Left ventricle myocardium inferior (tissue), 1 donor: ENCODE data around the gene CRIP2. TPM values are rescaled to one million over a fixed set of nuclear protein-coding genes. Genes with fewer than 3 reads are reported as not detected.

Experiments used
- DNase-seq: peaks from one replicate; pipeline ENCODE4 v3.0.0-alpha.2; 2020
- H3K27ac ChIP-seq: fragments of 200-600 bp; replicated peaks from 2 replicates; pipeline ENCODE4 v1.8.0; 2021
- H3K27me3 ChIP-seq: fragments of 200-600 bp; 2 replicates; pipeline ENCODE4 v1.8.0; 2021; ENCODE audit warnings: low read depth
- H3K36me3 ChIP-seq: fragments of 200-600 bp; 2 replicates; pipeline ENCODE4 v1.8.0; 2021
- H3K4me1 ChIP-seq: fragments of 200-600 bp; 2 replicates; pipeline ENCODE4 v1.8.0; 2021
- H3K4me3 ChIP-seq: fragments of 200-600 bp; 2 replicates; pipeline ENCODE4 v1.8.0; 2021; ENCODE audit warnings: mild to moderate bottlenecking, moderate library complexity
- H3K9me3 ChIP-seq: fragments of 200-600 bp; replicated peaks from 2 replicates; pipeline ENCODE4 v1.8.0; 2021
- intact Hi-C: fragments of 100-400 bp; cut with micrococcal nuclease; formaldehyde crosslinking; loops from one replicate; pipeline ENCODE4 v1.11.0; 2022
- total RNA-seq: library from RNA; stranded (reverse); fragmentation: NEBNext Ultra II Directional; extraction: Animal tissue kit (Norgen Biotek cat#: 25700); gene quantifications from one replicate; pipeline ENCODE4 v1.2.1, GENCODE V29; 2021
- TF ChIP-seq, protein P1 (sequence below): fragments of 200-600 bp; IDR thresholded peaks from 2 replicates; pipeline ENCODE4 v1.8.0; 2021; ENCODE audit warnings: antibody characterized with exemption, mild to moderate bottlenecking, borderline replicate concordance
- donor health status: DM: no; HTN: yes; CAD: no; lungs with severe emphysema.

Gene CRIP2
- total RNA-seq, 1 donor from 2014 or later: 1,068 TPM

DNA sequence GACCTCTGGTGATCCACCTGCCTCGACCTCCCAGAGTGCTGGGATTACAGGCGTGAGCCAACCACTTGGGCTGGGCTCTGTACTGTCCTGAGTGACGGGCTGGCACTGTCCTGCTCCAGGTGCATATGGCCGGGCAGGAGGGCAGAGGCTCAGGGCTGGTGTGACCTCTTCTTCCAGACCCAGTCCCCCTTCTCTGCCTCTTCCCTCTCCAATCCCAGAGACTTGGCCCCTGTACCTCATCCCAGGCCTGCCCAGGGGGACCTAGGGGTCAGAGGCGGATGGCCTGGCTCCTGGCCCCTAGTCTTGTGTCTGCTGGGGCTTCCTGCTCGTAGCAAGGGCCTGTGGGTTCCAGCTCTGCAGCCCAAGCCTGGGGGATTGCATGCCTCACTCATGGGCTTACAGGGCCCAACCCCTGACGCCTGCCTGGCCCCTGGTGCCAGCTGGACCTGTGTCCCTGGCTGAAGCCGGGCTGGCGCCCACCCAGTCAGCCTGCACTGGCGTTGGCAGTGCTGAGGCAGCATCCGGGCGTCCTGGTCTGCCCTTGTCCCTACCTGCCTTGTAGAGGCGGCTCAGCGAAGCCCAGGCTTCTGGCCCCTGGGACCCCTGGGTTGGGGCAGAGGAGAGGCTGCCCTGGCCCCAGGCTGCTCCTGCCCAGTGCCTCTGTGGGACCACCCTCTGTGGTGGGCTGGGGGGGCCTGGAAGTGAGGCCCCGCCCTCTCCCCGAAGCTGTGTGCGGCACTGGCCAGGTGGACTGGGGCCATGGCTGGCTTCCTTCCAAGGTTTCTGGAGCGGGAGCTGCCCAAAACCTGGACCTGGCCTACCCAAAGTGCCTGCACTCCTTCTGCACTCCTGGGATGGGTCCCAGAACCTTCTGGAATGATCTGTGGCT lies 20.7 kb downstream of the CRIP2 start:
- intact Hi-C loops: no loop called here
- TF ChIP-seq, protein P1, sequence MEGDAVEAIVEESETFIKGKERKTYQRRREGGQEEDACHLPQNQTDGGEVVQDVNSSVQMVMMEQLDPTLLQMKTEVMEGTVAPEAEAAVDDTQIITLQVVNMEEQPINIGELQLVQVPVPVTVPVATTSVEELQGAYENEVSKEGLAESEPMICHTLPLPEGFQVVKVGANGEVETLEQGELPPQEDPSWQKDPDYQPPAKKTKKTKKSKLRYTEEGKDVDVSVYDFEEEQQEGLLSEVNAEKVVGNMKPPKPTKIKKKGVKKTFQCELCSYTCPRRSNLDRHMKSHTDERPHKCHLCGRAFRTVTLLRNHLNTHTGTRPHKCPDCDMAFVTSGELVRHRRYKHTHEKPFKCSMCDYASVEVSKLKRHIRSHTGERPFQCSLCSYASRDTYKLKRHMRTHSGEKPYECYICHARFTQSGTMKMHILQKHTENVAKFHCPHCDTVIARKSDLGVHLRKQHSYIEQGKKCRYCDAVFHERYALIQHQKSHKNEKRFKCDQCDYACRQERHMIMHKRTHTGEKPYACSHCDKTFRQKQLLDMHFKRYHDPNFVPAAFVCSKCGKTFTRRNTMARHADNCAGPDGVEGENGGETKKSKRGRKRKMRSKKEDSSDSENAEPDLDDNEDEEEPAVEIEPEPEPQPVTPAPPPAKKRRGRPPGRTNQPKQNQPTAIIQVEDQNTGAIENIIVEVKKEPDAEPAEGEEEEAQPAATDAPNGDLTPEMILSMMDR: no peak

DNA sequence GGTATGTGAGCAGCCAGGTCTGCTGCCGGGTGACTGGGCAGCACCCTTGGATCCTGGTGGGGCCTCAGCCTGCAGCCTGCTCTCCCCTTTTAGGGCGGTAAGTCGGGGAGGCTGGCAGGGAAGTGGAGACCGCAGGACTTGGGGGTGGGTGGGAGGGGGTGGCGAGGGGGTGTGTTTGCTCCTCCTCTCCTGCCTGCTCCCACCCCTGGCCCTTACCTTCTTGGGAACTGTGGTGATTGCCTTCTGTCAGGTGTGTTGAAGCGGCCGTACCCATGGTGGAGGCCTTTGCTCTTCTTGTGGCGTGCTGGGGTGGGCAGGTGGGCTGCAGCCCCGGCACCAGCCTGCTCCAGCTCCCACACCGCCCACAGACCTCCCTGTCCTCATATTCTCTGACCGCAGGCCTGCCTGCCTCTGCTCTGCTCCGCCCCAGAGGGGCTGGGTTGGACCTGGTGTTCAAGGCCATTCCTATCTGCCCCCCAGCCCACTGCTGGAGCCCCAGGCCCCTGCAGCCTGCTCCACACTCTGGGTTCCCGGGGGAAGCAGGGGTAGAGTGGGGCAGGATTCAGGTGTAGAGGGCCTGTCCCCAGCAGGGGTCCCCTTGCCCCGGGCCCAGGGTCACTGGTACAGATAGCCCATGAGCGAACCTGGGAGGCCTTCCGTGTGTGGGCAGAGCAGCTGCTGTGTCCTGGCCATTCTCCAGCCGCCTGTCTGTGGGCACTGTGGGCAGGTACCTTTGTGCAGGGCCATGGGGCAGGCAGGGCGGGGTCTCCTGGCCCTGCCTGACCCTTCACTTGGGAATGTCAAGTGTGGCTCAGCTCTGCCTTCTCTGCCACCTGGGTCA lies 21.6 kb downstream of the CRIP2 start:
- H3K36me3 ChIP-seq: peaks cover 9% of the 10 kb centered on the region
- DNase-seq: peak; percentile 2
- H3K27ac ChIP-seq: peak overlapping the region; percentile 74
- H3K27me3 ChIP-seq: no peaks in the 10 kb centered on the region
- no peaks in the 10 kb centered on the region for H3K9me3 ChIP-seq
- H3K4me1 ChIP-seq: peaks cover 32% of the 10 kb centered on the region
- intact Hi-C loops: no loop called here
- H3K4me3 ChIP-seq: no peak overlapping the region
- TF ChIP-seq, protein P1: no peak

More for the DNA sequence above, 20.7 kb downstream of the CRIP2 start:
- Histone ChIP-seq H3K9me3 (no peaks in the 10 kb centered on the region), H3K36me3 (peaks cover 9% of the 10 kb centered on the region), H3K27me3 (no peaks in the 10 kb centered on the region), H3K4me3 (no peak overlapping the region), H3K4me1 (peaks cover 33% of the 10 kb centered on the region), H3K27ac (peak overlapping the region; percentile 74)
- peak; percentile 58 for DNase-seq

DNA sequence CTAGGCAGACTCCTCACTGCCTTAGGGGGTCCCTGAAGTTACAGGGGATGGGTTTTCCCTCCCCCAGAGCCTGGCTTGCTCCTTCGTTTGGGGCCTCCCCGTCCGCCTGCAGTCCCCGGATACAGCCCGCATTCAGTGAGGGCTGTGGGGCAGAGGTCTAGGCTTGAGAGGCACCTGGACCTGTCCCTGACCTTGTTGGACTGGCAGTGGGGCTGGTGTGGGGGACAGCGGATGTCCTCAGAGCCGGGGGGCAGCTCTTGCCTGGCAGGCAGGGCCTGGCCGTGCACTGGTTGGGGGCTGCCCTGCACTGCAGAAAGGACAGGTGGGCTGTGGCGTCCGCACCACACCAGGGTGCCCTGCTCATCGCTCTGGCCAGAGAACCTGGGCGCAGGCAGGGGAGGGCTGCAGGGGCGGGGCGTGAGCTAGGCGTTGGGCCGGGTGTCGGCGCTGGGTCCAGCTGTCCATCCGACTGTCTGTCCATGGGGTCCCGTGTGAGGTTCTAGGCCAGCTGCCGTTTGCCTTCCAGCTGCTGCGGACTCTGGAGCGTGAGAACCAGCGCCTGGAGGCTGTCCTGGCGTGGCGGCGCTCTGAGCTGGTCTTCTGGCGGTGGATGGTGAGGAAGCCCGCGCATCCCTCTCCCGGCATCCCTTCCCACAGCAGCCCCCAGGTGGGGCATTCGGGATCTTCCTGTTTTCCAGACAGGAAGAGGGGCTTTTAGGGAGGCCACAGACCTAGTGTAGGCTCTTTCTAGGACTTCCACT lies 22.4 kb downstream of the CRIP2 start:
- peaks cover 24% of the 10 kb centered on the region for H3K4me1 ChIP-seq
- TF ChIP-seq, protein P1: no peak
- intact Hi-C loops: no loop called here

DNA sequence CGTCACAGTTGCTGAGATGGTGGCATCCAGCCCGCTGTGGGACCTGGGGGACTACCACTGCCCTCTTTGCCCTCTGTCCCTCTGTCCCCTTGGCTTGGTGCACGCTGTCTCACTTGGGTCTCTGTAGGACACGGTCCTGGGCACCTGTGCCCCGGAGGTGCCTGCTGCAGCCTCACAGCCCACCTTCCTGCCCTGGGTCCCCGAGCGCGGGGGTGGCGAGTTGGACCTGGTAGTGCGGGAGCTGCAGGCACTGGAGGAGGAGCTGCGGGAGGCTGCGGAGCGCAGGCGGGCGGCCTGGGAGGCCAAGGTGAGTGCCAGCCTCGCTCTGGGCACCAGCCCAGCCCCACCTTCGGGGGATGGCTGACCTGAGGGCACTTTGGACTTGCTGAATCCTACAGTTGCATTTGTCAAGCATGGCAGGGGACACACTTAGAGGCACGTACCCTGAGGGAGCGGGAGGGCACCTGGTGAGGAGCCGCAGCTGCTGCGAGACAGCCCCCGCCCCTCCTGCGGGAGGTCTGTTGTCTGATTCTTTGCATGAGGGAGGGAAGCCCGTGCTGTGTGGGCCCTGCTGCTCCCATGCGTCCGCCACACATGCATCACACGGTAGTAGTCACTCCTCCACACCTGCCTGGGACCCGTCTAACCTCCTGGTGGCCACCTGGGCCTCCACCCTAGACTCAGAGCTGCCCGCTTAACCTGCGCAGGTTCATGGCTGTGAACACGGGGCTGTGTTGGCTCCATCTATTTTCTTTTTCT lies 23.2 kb downstream of the CRIP2 start:
- DNase-seq: peak; percentile 13
- H3K9me3 ChIP-seq: no peaks in the 10 kb centered on the region
- intact Hi-C loops: no loop called here
- TF ChIP-seq, protein P1: no peak
- no peak overlapping the region for H3K27ac ChIP-seq
- H3K4me1 ChIP-seq: peaks cover 16% of the 10 kb centered on the region
- H3K36me3 ChIP-seq: peaks cover 9% of the 10 kb centered on the region
- H3K27me3 ChIP-seq: no peaks in the 10 kb centered on the region
- H3K4me3 ChIP-seq: no peak overlapping the region

More for the DNA sequence above, 22.4 kb downstream of the CRIP2 start:
- no peak overlapping the region for H3K27ac ChIP-seq
- H3K9me3 ChIP-seq: no peaks in the 10 kb centered on the region
- H3K4me3 ChIP-seq: no peak overlapping the region
- DNase-seq: no peak
- H3K36me3 ChIP-seq: peaks cover 9% of the 10 kb centered on the region
- no peaks in the 10 kb centered on the region for H3K27me3 ChIP-seq
